ENCODE data around the gene FUT6.
"Not testable (repeated sequence)": the region's sequence is repeated elsewhere in the genome, so short reads cannot be mapped to it uniquely, and the experiment has no call there.

FUT6 gene

GRCh38 chr19:5857203-5858081, 17.9 kb upstream of the FUT6 start:
- no peak for DNase-seq (ENCODE audit: low read depth)

GRCh38 chr19:5855151-5855550, 15.6 kb upstream of the FUT6 start:
- not testable (repeated sequence) for DNase-seq (ENCODE audit: low read depth)

GRCh38 chr19:5854121-5854520, 14.6 kb upstream of the FUT6 start:
- not testable (repeated sequence) for DNase-seq (ENCODE audit: low read depth)

GRCh38 chr19:5851302-5851701, 11.8 kb upstream of the FUT6 start, which contains the start of gene FUT3:
FUT3 (minus strand) TSS chr19:5851449.
- DNase-seq (ENCODE audit: low read depth) = no peak

- no peak for DNase-seq (ENCODE audit: low read depth)
Observed at GRCh38 chr19:5850743-5851293, 11.3 kb upstream of the FUT6 start.

GRCh38 chr19:5850189-5850588, 10.7 kb upstream of the FUT6 start:
- DNase-seq (ENCODE audit: low read depth) = no peak

- DNase-seq (ENCODE audit: low read depth) = not testable (repeated sequence)
Observed at GRCh38 chr19:5848621-5849020, 9.1 kb upstream of the FUT6 start.

GRCh38 chr19:5847846-5848245, 8.3 kb upstream of the FUT6 start:
- not testable (repeated sequence) for DNase-seq (ENCODE audit: low read depth)

GRCh38 chr19:5844456-5845433, 5.2 kb upstream of the FUT6 start:
- DNase-seq (ENCODE audit: low read depth) = no peak

GRCh38 chr19:5843295-5843927, 3.9 kb upstream of the FUT6 start:
- no peak for DNase-seq (ENCODE audit: low read depth)

- not testable (repeated sequence) for DNase-seq (ENCODE audit: low read depth)
Observed at GRCh38 chr19:5841735-5842111, 2.2 kb upstream of the FUT6 start.

- DNase-seq (ENCODE audit: low read depth) = no peak
Observed at GRCh38 chr19:5838353-5839064, 993 bp downstream of the FUT6 start.

GRCh38 chr19:5837761-5838352, 1.6 kb downstream of the FUT6 start:
- DNase-seq (ENCODE audit: low read depth) = no peak

GRCh38 chr19:5832527-5833216, 6.8 kb downstream of the FUT6 start:
- DNase-seq (ENCODE audit: low read depth) = no peak

GRCh38 chr19:5832061-5832460, 7.4 kb downstream of the FUT6 start:
- DNase-seq (ENCODE audit: low read depth) = no peak

- no peak for DNase-seq (ENCODE audit: low read depth)
Observed at GRCh38 chr19:5831159-5831558, 8.3 kb downstream of the FUT6 start.

GRCh38 chr19:5829567-5830310, 9.8 kb downstream of the FUT6 start:
- DNase-seq (ENCODE audit: low read depth) = no peak

- no peak for DNase-seq (ENCODE audit: low read depth)
Observed at GRCh38 chr19:5828661-5829566, 10.6 kb downstream of the FUT6 start.
